ENCODE measurements around the gene PLAC1.

Gene PLAC1

DNA sequence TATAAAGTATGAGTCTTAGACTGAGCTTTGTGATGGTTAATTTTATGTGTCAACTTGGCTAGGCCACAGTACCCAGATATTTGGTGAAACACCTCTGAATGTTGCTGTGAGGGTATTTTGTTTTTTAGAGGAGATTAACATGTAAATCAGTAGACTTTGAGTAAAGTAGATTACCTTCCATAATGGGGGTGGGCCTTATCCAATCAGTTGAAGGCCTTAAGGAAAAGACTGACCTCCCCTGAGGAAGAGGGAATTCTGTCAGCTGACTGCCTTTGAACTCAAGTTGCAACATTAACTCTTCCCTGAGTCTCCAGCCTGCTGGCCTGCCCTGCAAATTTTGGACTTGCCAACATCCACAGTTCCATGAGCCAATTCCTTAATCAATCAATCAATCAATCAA is 66.0 kb downstream of the PLAC1 start:
- in situ Hi-C loops (cut with MboI; ENCODE audit: low sequenced_read_pairs) = no loop called here

- in situ Hi-C loops (cut with MboI; ENCODE audit: low sequenced_read_pairs) = no loop called here
Measured at GRCh38 chrX:134591502-134591901, 66.8 kb downstream of the PLAC1 start.

DNA sequence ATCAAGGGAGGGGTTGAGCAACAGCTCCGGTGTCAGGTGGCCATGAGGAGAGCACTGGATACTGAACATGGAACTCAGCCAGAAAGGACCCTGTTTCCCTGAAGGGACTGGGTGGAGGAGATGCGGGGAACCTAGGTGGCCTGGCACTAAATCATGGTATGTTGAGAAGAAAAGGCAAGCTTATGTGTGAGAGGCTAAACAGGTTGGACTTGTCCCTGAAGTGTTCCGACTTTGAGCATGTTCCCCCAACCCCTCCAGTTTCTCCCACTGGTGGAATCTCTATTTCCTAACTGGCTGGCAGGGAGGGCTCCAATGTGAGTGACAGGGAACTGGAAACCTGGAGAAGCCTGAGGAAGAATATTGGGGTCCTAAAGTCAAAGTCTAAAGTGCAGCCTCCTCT is 69.5 kb downstream of the PLAC1 start:
- in situ Hi-C loops (cut with MboI; ENCODE audit: low sequenced_read_pairs) = no loop called here

- in situ Hi-C loops (cut with MboI; ENCODE audit: low sequenced_read_pairs) = no loop called here
Measured at GRCh38 chrX:134580907-134581306, 77.4 kb downstream of the PLAC1 start.

- in situ Hi-C loops (cut with MboI; ENCODE audit: low sequenced_read_pairs) = no loop called here
Measured at GRCh38 chrX:134573683-134574035, 84.6 kb downstream of the PLAC1 start.

GRCh38 chrX:134572816-134573682 is 85.2 kb downstream of the PLAC1 start:
- in situ Hi-C loops (cut with MboI; ENCODE audit: low sequenced_read_pairs) = no loop called here

GRCh38 chrX:134571796-134572195 is 86.5 kb downstream of the PLAC1 start:
- in situ Hi-C loops (cut with MboI; ENCODE audit: low sequenced_read_pairs) = no loop called here

DNA sequence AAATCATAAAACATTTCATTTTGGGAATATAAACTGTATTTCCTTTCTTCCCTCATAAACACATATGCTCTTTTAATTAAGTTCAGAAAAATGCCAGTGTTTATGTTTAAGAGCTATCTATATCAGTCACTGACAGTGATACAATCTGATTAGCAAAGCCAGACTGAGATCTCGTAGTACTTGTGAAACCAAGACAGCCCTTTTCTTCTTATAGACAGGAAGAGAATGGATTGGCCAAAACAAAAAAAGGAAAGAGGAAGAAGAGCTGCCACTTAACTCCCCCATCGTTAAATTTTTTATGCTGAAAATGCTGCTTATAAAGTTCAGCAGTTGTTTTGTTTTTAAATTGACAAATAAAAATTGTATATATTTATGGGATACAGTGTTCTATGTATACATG is 87.4 kb downstream of the PLAC1 start:
- in situ Hi-C loops (cut with MboI; ENCODE audit: low sequenced_read_pairs) = no loop called here

DNA sequence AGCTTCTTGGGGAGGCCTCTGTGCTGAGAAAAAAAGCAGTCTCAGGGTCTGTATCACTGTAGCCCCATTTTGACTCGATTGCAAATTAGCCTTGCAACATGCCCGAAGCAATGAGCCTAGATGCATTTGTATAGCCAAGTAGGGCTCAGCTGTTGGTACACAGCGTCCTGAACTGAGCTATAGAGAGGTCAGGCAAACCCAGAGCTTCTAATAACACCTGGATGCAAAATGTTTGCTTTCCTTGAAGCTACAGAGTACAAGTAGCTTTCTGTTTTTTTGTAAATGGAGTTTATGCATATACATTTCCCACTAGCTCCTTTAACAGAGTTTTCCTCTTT is 87.8 kb downstream of the PLAC1 start:
- in situ Hi-C loops (cut with MboI; ENCODE audit: low sequenced_read_pairs) = no loop called here

DNA sequence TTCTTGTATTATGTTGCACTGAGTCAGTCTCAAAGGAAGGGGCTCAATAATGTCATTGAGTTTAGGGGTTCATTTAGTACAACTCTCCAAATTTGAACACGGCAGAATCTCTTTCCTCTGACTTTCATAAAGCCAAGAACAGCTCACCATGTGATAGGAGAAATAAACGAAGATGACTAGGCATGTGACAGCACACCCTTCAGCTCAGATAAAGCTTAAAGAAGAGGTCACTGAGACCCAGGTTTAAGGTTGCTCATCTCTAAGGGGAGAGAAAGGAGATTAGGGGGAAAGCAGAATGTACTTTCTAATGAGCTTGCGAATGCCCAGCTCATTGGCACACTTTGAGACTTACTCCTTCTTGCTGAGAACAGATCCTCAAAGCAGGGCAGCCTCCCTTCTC is 89.0 kb downstream of the PLAC1 start:
- in situ Hi-C loops (cut with MboI; ENCODE audit: low sequenced_read_pairs) = no loop called here

- in situ Hi-C loops (cut with MboI; ENCODE audit: low sequenced_read_pairs) = no loop called here
Measured at GRCh38 chrX:134568285-134569016, 89.8 kb downstream of the PLAC1 start.

DNA sequence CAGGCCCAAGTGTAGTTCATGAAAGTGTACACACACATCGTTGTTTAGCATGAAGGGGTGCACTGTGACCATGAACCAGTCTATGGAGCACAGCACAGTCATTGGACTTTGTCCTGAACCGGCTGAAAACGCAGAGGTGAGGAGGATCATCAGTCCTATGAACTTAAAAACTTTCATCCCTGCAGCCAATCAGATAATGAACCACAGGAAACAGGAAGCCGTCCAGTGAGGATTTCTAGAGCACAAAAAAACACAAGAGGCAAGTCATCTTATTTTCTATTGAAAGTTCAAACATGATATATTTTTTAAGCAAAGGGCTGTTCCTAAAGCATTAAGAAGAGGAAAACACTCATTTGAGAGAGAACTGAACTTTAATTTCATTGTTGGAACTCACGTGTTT is 91.8 kb downstream of the PLAC1 start:
- in situ Hi-C loops (cut with MboI; ENCODE audit: low sequenced_read_pairs) = no loop called here

- in situ Hi-C loops (cut with MboI; ENCODE audit: low sequenced_read_pairs) = no loop called here
Measured at GRCh38 chrX:134562002-134562401, 96.3 kb downstream of the PLAC1 start.

DNA sequence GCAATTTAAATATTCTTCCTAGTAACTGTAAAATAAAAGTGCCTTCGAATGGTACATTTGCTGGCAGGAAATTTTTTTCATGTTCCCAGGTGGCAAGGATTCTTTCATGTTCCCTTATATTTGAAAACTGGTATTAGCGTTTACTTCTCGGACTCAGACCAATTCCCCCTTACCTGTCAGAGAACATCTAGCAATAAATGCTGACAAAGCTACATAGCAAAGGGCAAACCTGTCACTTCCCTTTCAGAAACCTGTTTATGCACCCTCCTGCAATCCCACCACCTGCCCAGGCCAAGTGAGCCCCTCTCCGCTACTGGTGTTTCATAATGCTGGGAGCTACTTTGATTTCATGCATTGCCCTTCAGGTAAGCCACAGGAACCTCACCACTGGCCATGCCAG is 100.1 kb downstream of the PLAC1 start:
- in situ Hi-C loops (cut with MboI; ENCODE audit: low sequenced_read_pairs) = no loop called here

- in situ Hi-C loops (cut with MboI; ENCODE audit: low sequenced_read_pairs) = no loop called here
Measured at GRCh38 chrX:134554291-134554690, 104.0 kb downstream of the PLAC1 start.

- in situ Hi-C loops (cut with MboI; ENCODE audit: low sequenced_read_pairs) = no loop called here
Measured at GRCh38 chrX:134552351-134552750, 105.9 kb downstream of the PLAC1 start.

GRCh38 chrX:134551376-134552048 is 106.8 kb downstream of the PLAC1 start:
- in situ Hi-C loops (cut with MboI; ENCODE audit: low sequenced_read_pairs) = no loop called here

- in situ Hi-C loops (cut with MboI; ENCODE audit: low sequenced_read_pairs) = no loop called here
Measured at GRCh38 chrX:134548257-134549201, 109.7 kb downstream of the PLAC1 start.

DNA sequence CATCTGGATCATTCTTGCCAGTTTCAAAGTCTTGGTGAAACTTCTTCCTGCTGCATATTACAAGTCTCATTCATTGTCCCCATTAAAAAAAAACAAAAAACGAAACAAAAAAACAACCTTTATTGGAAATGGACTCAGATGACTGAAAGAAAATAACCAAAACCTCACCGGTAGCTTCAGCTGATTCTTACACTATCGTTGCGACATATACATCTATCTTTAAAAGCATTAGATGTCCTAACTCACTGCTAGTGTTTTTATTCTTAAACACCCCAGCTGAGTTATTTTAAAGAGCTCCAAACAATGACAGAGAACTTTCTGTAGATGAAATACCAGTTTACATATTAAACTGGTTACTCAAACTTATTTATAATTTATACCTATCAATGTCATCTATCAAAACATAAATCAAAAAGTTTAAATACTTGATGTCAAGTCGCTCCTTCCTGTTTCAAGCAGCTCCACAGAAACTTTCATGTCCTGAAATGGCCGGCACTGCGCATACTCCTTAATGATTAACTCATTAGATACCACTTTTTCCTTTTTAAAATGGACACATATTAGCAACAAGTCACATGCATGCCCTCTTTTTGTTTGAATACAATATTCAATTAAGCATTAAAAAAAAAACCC is 111.1 kb downstream of the PLAC1 start:
- in situ Hi-C loops (cut with MboI; ENCODE audit: low sequenced_read_pairs) = no loop called here

GRCh38 chrX:134546187-134546586 is 112.1 kb downstream of the PLAC1 start:
- in situ Hi-C loops (cut with MboI; ENCODE audit: low sequenced_read_pairs) = no loop called here

All from HL-60/S4 (cell line).